SK-N-SH treated with all-trans-retinoic acid at 6 μM for 48 hours (cell line): ENCODE results near the gene SEC24C.

ENCODE experiments used
- CREB5 ChIP-seq: fragments of 250-450 bp; sonication (Bioruptor Pico); IDR thresholded peaks from 2 replicates; pipeline ENCODE4 v1.5.1; 2020; ENCODE audit warnings: low read depth, mild to moderate bottlenecking, moderate library complexity
- GLIS3 ChIP-seq: fragments of 250-450 bp; sonication (Bioruptor Pico); IDR thresholded peaks from 2 replicates; pipeline ENCODE4 v1.5.0; 2020; ENCODE audit warnings: mild to moderate bottlenecking, moderate library complexity
- PATZ1 ChIP-seq: fragments of 250-450 bp; sonication (Bioruptor Pico); IDR thresholded peaks from 2 replicates; pipeline ENCODE4 v1.8.0; 2020; ENCODE audit warnings: mild to moderate bottlenecking, moderate library complexity, borderline replicate concordance
- PPARA ChIP-seq: fragments of 250-450 bp; sonication (Bioruptor Pico); IDR thresholded peaks from 2 replicates; pipeline ENCODE4 v1.5.0; 2020; ENCODE audit warnings: mild to moderate bottlenecking, borderline replicate concordance
- RARB ChIP-seq: fragments of 250-450 bp; sonication (Bioruptor Pico); IDR thresholded peaks from 2 replicates; pipeline ENCODE4 v1.8.0; 2021; ENCODE audit warnings: mild to moderate bottlenecking, moderate library complexity
- TCF4 ChIP-seq: fragments of 250-450 bp; sonication (Bioruptor Pico); IDR thresholded peaks from 2 replicates; pipeline ENCODE4 v1.8.0; 2021; ENCODE audit warnings: mild to moderate bottlenecking, moderate library complexity, borderline replicate concordance
- TOX ChIP-seq: fragments of 250-450 bp; sonication (Bioruptor Pico); IDR thresholded peaks from 2 replicates; pipeline ENCODE4 v1.8.0; 2021; ENCODE audit warnings: mild to moderate bottlenecking, moderate library complexity, borderline replicate concordance
- ZC3H10 ChIP-seq: fragments of 250-450 bp; sonication (Bioruptor Pico); IDR thresholded peaks from 2 replicates; pipeline ENCODE4 v1.5.1; 2021; ENCODE audit warnings: mild to moderate bottlenecking, moderate library complexity
- ZFP30 ChIP-seq: fragments of 450-650 bp; formaldehyde crosslinking; IDR thresholded peaks from 2 replicates; pipeline ENCODE4 v1.5.0; 2022; ENCODE audit warnings: mild to moderate bottlenecking, moderate library complexity
- ZNF565 ChIP-seq: fragments of 450-650 bp; formaldehyde crosslinking; conservative IDR thresholded peaks from 2 replicates; pipeline ENCODE4 v1.5.0; 2020; ENCODE audit warnings: low read depth, mild to moderate bottlenecking, moderate library complexity
- ZNF8 ChIP-seq: fragments of 450-650 bp; formaldehyde crosslinking; IDR thresholded peaks from 2 replicates; pipeline ENCODE4 v1.5.0; 2020; ENCODE audit warnings: mild to moderate bottlenecking, moderate library complexity
- TF ChIP-seq, protein P1 (sequence below): fragments of 250-450 bp; sonication (Bioruptor Pico); IDR thresholded peaks from 2 replicates; pipeline ENCODE4 v1.5.0; 2020; ENCODE audit warnings: mild to moderate bottlenecking, moderate library complexity
- TF ChIP-seq, protein P2 (sequence below): fragments of 250-450 bp; sonication (Bioruptor Pico); IDR thresholded peaks from 2 replicates; pipeline ENCODE4 v1.8.0; 2021; ENCODE audit warnings: low read depth, mild to moderate bottlenecking, moderate library complexity, borderline replicate concordance
- TF ChIP-seq, protein P3 (sequence below): fragments of 250-450 bp; sonication (Bioruptor Pico); IDR thresholded peaks from 2 replicates; pipeline ENCODE4 v1.5.1; 2021; ENCODE audit warnings: mild to moderate bottlenecking, moderate library complexity

DNA sequence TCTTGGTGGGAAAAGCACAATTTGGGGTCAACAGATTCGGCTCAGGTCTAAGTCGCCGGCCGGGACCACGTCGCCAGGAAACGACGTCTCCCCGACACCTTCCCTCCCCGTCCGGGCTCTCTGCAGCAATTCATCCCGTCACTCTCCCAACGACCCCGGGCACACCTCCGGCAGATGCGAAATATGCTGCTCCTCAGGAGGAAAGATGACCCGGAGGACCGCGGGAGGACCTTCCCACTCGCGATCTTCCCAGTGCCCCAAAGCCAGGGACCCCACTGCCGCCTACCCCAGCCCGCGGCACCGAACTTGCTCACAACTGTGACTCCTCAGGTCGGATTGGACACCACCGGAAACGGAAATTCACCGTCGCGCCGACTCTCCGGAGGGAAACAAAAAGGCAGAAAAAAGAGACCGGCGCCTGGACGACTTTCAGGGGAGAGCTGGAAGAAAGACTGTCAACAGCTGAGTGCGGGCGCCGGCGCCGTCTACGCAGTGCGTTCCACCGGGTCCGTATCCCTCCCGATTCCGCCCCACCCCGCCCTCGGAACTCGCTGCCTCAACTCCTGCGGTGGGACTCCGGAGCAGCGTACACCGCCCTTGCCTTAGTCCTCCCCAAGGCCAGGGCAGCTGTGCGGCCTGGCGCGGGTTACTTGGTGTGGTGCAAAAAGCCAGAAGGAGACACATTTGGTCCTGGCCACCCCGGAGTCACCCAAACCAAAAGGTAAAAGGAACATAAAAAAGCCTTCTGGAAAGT lies 13.8 kb upstream of the SEC24C start:
- TF ChIP-seq, protein P1, sequence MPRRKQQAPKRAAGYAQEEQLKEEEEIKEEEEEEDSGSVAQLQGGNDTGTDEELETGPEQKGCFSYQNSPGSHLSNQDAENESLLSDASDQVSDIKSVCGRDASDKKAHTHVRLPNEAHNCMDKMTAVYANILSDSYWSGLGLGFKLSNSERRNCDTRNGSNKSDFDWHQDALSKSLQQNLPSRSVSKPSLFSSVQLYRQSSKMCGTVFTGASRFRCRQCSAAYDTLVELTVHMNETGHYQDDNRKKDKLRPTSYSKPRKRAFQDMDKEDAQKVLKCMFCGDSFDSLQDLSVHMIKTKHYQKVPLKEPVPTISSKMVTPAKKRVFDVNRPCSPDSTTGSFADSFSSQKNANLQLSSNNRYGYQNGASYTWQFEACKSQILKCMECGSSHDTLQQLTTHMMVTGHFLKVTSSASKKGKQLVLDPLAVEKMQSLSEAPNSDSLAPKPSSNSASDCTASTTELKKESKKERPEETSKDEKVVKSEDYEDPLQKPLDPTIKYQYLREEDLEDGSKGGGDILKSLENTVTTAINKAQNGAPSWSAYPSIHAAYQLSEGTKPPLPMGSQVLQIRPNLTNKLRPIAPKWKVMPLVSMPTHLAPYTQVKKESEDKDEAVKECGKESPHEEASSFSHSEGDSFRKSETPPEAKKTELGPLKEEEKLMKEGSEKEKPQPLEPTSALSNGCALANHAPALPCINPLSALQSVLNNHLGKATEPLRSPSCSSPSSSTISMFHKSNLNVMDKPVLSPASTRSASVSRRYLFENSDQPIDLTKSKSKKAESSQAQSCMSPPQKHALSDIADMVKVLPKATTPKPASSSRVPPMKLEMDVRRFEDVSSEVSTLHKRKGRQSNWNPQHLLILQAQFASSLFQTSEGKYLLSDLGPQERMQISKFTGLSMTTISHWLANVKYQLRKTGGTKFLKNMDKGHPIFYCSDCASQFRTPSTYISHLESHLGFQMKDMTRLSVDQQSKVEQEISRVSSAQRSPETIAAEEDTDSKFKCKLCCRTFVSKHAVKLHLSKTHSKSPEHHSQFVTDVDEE (CRISPR knock-in tag) = no peak
- TF ChIP-seq, protein P2, sequence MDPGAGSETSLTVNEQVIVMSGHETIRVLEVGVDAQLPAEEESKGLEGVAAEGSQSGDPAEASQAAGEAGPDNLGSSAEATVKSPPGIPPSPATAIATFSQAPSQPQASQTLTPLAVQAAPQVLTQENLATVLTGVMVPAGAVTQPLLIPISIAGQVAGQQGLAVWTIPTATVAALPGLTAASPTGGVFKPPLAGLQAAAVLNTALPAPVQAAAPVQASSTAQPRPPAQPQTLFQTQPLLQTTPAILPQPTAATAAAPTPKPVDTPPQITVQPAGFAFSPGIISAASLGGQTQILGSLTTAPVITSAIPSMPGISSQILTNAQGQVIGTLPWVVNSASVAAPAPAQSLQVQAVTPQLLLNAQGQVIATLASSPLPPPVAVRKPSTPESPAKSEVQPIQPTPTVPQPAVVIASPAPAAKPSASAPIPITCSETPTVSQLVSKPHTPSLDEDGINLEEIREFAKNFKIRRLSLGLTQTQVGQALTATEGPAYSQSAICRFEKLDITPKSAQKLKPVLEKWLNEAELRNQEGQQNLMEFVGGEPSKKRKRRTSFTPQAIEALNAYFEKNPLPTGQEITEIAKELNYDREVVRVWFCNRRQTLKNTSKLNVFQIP = no peak
- TF ChIP-seq ZNF8 (CRISPR knock-in tag) (no peak), ZNF565 (CRISPR knock-in tag) (no peak), RARB (CRISPR knock-in tag) (no peak), PATZ1 (no peak), PPARA (CRISPR knock-in tag) (no peak), GLIS3 (CRISPR knock-in tag) (no peak), CREB5 (CRISPR knock-in tag) (no peak), ZC3H10 (CRISPR knock-in tag) (no peak), TOX (CRISPR knock-in tag) (no peak), TCF4 (no peak), ZFP30 (no peak)
- TF ChIP-seq, protein P3, sequence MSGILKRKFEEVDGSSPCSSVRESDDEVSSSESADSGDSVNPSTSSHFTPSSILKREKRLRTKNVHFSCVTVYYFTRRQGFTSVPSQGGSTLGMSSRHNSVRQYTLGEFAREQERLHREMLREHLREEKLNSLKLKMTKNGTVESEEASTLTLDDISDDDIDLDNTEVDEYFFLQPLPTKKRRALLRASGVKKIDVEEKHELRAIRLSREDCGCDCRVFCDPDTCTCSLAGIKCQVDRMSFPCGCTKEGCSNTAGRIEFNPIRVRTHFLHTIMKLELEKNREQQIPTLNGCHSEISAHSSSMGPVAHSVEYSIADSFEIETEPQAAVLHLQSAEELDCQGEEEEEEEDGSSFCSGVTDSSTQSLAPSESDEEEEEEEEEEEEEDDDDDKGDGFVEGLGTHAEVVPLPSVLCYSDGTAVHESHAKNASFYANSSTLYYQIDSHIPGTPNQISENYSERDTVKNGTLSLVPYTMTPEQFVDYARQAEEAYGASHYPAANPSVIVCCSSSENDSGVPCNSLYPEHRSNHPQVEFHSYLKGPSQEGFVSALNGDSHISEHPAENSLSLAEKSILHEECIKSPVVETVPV = no peak
